Measurements from ENCODE around the gene PEAK1.

- TF ChIP-seq CTCF (tag by site-specific recombination; IDR thresholded peaks at IDR 0.05), result no peak
- TF ChIP-seq ZBTB17 (tag by site-specific recombination; IDR thresholded peaks at IDR 0.05), result no peak
- TF ChIP-seq ZIC2 (tag by site-specific recombination; IDR thresholded peaks at IDR 0.05), result no peak
- TF ChIP-seq HIC1 (tag by site-specific recombination; IDR thresholded peaks at IDR 0.05), result no peak
- no peak for TF ChIP-seq ZNF513 (tag by site-specific recombination; IDR thresholded peaks at IDR 0.05)
- TF ChIP-seq ZNF423 (tag by site-specific recombination; IDR thresholded peaks at IDR 0.05), result no peak
- TF ChIP-seq ZNF558 (tag by site-specific recombination; IDR thresholded peaks at IDR 0.05), result no peak
- no peak for TF ChIP-seq SALL2 (tag by site-specific recombination; IDR thresholded peaks at IDR 0.05; ENCODE audit: borderline replicate concordance)
- no peak for TF ChIP-seq ZNF24 (tag by site-specific recombination; IDR thresholded peaks at IDR 0.05)
- TF ChIP-seq ZNF549 (tag by site-specific recombination; IDR thresholded peaks at IDR 0.05), result no peak
- no peak for TF ChIP-seq ZNF121 (tag by site-specific recombination; IDR thresholded peaks at IDR 0.05)
- TF ChIP-seq TCF7L2 (IDR thresholded peaks at IDR 0.05; ENCODE audit: borderline replicate concordance, low read depth, low read length), result no peak
- no peak for TF ChIP-seq ZNF624 (tag by site-specific recombination; IDR thresholded peaks at IDR 0.05)
- no peak for TF ChIP-seq ZNF10 (tag by site-specific recombination; IDR thresholded peaks at IDR 0.05)
Observed at GRCh38 chr15:77416954-77417353, 3.0 kb downstream of the PEAK1 start.

Data from HEK293 (cell line).